Hepatocyte (in vitro differentiated cells): ENCODE data around the gene SCP2D1.

Source experiments
- CTCF ChIP-seq: fragments of 200-600 bp; sonication (generic); IDR thresholded peaks from 2 replicates; pipeline ENCODE4 v1.5.1; 2016; ENCODE audit warnings: antibody characterized with exemption, mild to moderate bottlenecking; ENCODE audit not compliant: poor library complexity
- EZH2 ChIP-seq: fragments of 200-600 bp; sonication (generic); IDR thresholded peaks from 2 replicates; pipeline ENCODE4 v1.6.1; 2016; ENCODE audit warnings: antibody characterized with exemption, mild to moderate bottlenecking, borderline replicate concordance
- EZH2phosphoT487 ChIP-seq: fragments of 200-600 bp; sonication (generic); IDR thresholded peaks from one replicate; pipeline ENCODE4 v1.6.1; 2018; ENCODE audit warnings: antibody characterized with exemption, mild to moderate bottlenecking, low read depth, moderate library complexity; ENCODE audit not compliant: unreplicated experiment, severe bottlenecking

- TF ChIP-seq CTCF: no peak
- no peak for TF ChIP-seq EZH2
- no peak for TF ChIP-seq EZH2phosphoT487
Measured at GRCh38 chr20:18839507-18840247, 26.1 kb downstream of the SCP2D1 start.
